HG03442 (cell line): ENCODE data around the gene SLC25A5.
"Not testable (repeated sequence)": the region's sequence is repeated elsewhere in the genome, so short reads cannot be mapped to it uniquely, and the experiment has no call there.

ENCODE experiments used
- ATAC-seq: cut with Tn5 transposase; IDR thresholded peaks from one replicate; pipeline ENCODE4 v1.9.1; 2021; ENCODE audit warnings: mild to moderate bottlenecking, moderate library complexity; ENCODE audit not compliant: unreplicated experiment

SLC25A5 gene

GRCh38 chrX:119475389-119476101, 7.3 kb downstream of the SLC25A5 start:
- no peak for ATAC-seq

- no peak for ATAC-seq
Measured at GRCh38 chrX:119477812-119478232, 9.6 kb downstream of the SLC25A5 start.

GRCh38 chrX:119478504-119478903, 10.3 kb downstream of the SLC25A5 start:
- no peak for ATAC-seq

- no peak for ATAC-seq
Measured at GRCh38 chrX:119479845-119480244, 11.6 kb downstream of the SLC25A5 start.

- no peak for ATAC-seq
Measured at GRCh38 chrX:119481323-119481801, 13.1 kb downstream of the SLC25A5 start.

GRCh38 chrX:119482041-119482440, 13.8 kb downstream of the SLC25A5 start:
- ATAC-seq: no peak

- ATAC-seq: peak; percentile 79
Measured at GRCh38 chrX:119482481-119483480, 14.5 kb downstream of the SLC25A5 start.

GRCh38 chrX:119486745-119487144, 18.5 kb downstream of the SLC25A5 start:
- ATAC-seq: no peak

- not testable (repeated sequence) for ATAC-seq
Measured at GRCh38 chrX:119487766-119488165, 19.5 kb downstream of the SLC25A5 start.

GRCh38 chrX:119488749-119489148, 20.5 kb downstream of the SLC25A5 start:
- no peak for ATAC-seq

GRCh38 chrX:119489212-119490074, 21.2 kb downstream of the SLC25A5 start:
- no peak for ATAC-seq

GRCh38 chrX:119492463-119492862, 24.2 kb downstream of the SLC25A5 start:
- ATAC-seq: no peak

- ATAC-seq: not testable (repeated sequence)
Measured at GRCh38 chrX:119493851-119494495, 25.7 kb downstream of the SLC25A5 start.

GRCh38 chrX:119495734-119496726, 27.8 kb downstream of the SLC25A5 start:
- no peak for ATAC-seq

- no peak for ATAC-seq
Measured at GRCh38 chrX:119497185-119497584, 28.9 kb downstream of the SLC25A5 start.

- no peak for ATAC-seq
Measured at GRCh38 chrX:119500061-119500800, 32.0 kb downstream of the SLC25A5 start.

- ATAC-seq: no peak
Measured at GRCh38 chrX:119501511-119502148, 33.4 kb downstream of the SLC25A5 start.
